ENCODE data around the gene ABHD12.
"Not testable (repeated sequence)": the region's sequence is repeated elsewhere in the genome, so short reads cannot be mapped to it uniquely, and the experiment has no call there.

Gene ABHD12

GRCh38 chr20:25390538-25391528, at the start of gene ABHD12:
Gene ABHD12 (minus strand): TSS chr20:25390835. CDS start chr20:25390703, 132 bp downstream.
- peak; percentile 94 for DNase-seq (ENCODE audit: low read depth)

DNA sequence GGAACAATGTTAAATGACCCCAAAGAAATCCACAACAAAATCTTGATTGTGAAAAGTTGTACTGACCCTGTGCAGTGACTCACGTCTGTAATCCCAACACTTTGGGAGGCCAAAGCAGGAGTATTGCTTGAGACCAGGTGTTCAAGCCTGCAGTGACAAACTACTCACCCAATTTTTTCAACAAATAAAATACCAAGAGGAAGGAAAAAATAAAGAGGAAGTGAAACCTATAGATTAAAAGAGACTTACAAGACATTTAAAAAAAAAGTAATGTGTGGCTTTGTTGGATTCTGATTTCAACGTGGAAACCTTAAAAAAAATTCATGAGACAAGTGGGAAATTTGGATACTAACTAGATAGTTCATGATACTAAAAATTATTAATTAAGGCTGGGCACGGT, 48.7 kb upstream of the ABHD12 start:
- DNase-seq (ENCODE audit: low read depth), result no peak

- DNase-seq (ENCODE audit: low read depth), result no peak
Measured at GRCh38 chr20:25437153-25437581, 46.5 kb upstream of the ABHD12 start.

GRCh38 chr20:25424536-25424935, 33.9 kb upstream of the ABHD12 start:
- DNase-seq (ENCODE audit: low read depth), result no peak

- DNase-seq (ENCODE audit: low read depth), result no peak
Measured at GRCh38 chr20:25422032-25422431, 31.4 kb upstream of the ABHD12 start.

GRCh38 chr20:25421102-25421501, 30.5 kb upstream of the ABHD12 start:
- DNase-seq (ENCODE audit: low read depth), result no peak

- no peak for DNase-seq (ENCODE audit: low read depth)
Measured at GRCh38 chr20:25418776-25419175, 28.1 kb upstream of the ABHD12 start.

- no peak for DNase-seq (ENCODE audit: low read depth)
Measured at GRCh38 chr20:25408890-25409289, 18.3 kb upstream of the ABHD12 start.

GRCh38 chr20:25408170-25408547, 17.5 kb upstream of the ABHD12 start:
- DNase-seq (ENCODE audit: low read depth), result no peak

- DNase-seq (ENCODE audit: low read depth), result peak; percentile 76
Measured at GRCh38 chr20:25407311-25408169, 16.9 kb upstream of the ABHD12 start, which contains the start of gene GINS1. Gene GINS1 (plus strand): TSS chr20:25407673. CDS start chr20:25407821, 148 bp downstream.

- no peak for DNase-seq (ENCODE audit: low read depth)
Measured at GRCh38 chr20:25402583-25402982, 11.9 kb upstream of the ABHD12 start.

DNA sequence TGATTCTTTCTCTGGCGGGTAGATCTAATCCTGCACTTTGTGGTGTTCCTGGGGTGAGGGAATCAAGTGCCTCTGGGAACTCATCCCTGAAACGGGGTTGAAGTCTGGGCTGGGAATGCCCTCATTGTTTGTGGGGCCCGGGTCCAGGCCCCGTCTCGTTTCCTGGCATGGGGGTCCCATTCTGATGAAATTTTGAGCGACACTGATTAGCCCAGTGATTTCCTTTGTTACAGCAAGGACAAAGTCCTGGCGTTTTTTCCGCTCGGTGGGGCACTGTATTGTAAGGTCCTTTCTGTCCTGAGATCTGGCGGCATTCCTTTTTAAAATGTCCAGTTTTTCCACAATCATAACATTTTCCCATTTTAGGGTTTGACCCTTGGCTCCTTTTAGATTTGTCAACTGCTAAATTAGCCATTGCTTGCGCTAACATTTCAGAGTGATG, 9.7 kb upstream of the ABHD12 start:
- DNase-seq (ENCODE audit: low read depth), result not testable (repeated sequence)

- no peak for DNase-seq (ENCODE audit: low read depth)
Measured at GRCh38 chr20:25399037-25399430, 8.4 kb upstream of the ABHD12 start.

- DNase-seq (ENCODE audit: low read depth), result no peak
Measured at GRCh38 chr20:25398376-25399036, 7.9 kb upstream of the ABHD12 start.

DNA sequence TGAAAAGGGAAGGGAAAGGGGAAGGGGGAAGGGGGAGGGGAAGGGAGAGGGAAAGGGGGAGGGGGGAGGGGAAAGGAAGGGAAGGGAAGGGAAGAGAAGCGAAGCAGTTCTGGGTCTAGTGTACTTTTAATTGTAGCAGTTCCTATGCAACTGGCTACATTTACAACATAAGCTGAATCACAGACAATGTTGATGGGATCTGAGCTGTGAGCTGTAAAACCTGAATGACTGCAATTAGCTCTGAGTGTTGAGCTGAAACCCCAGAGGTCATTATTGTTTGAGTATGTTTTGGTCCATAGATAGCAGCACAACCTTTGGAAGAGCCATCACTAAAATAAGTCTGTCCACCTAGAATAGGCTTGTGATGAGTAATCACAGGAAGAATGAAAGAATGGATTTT, 7.2 kb upstream of the ABHD12 start:
- no peak for DNase-seq (ENCODE audit: low read depth)

GRCh38 chr20:25397096-25397495, 6.5 kb upstream of the ABHD12 start:
- no peak for DNase-seq (ENCODE audit: low read depth)

GRCh38 chr20:25394996-25395395, 4.4 kb upstream of the ABHD12 start:
- DNase-seq (ENCODE audit: low read depth), result no peak

GRCh38 chr20:25394276-25394675, 3.6 kb upstream of the ABHD12 start:
- no peak for DNase-seq (ENCODE audit: low read depth)

- DNase-seq (ENCODE audit: low read depth), result peak; percentile 24
Measured at GRCh38 chr20:25389858-25390537, 637 bp downstream of the ABHD12 start.

- DNase-seq (ENCODE audit: low read depth), result no peak
Measured at GRCh38 chr20:25389401-25389857, 1.2 kb downstream of the ABHD12 start.

GRCh38 chr20:25382704-25383370, 7.8 kb downstream of the ABHD12 start:
- DNase-seq (ENCODE audit: low read depth), result no peak

Measured in stimulated activated CD8-positive, alpha-beta memory T cell treated with anti-CD3 and anti-CD28 coated beads, Interleukin-4, amount 100 ng/mL, for 24 hours (primary cell).